ENCODE measurements around the gene SSX2. TPM values are rescaled to one million over a fixed set of nuclear protein-coding genes. Genes with fewer than 3 reads are reported as not detected.
"Not testable (repeated sequence)": the region's sequence is repeated elsewhere in the genome, so short reads cannot be mapped to it uniquely, and the experiment has no call there.

The SSX2 gene, protein sequence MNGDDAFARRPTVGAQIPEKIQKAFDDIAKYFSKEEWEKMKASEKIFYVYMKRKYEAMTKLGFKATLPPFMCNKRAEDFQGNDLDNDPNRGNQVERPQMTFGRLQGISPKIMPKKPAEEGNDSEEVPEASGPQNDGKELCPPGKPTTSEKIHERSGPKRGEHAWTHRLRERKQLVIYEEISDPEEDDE
- not detected for total RNA-seq
- long read RNA-seq, result 0 reads

- DNase-seq (ENCODE audit: low spot score), result not testable (repeated sequence)
Observed at GRCh38 chrX:52707078-52707477, at the start of gene SSX2. Gene SSX2, minus strand, starts transcription at chrX:52707178. Its CDS starts 1,429 bp downstream, at chrX:52705749.

GRCh38 chrX:52750952-52751351, 44.0 kb upstream of the SSX2 start, which contains the start of gene SSX2B:
Gene SSX2B, plus strand, starts transcription at chrX:52751252. Its CDS starts 1,429 bp downstream, at chrX:52752681.
- not testable (repeated sequence) for DNase-seq (ENCODE audit: low spot score)

- DNase-seq (ENCODE audit: low spot score), result not testable (repeated sequence)
Observed at GRCh38 chrX:52692034-52692433, 14.9 kb downstream of the SSX2 start.

DNA sequence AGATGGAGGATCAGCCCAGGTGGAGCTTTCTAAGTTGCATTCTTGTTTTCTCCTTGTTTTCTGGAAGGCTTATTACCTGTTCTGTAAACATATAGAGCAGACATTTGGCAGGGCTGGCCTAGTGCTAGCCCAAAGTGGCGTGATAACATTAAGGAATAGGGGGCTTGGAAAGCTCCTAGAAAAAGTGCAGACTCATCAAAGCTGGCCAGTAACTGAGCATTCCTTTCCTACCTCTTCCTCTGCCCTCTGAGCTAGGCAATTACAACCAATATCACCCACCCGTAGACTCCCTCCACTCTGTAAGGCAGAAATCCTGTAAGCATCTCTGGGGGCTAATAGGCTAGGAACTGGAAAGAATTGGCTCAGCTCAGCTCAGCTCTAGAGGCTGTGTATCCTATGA, 44.8 kb downstream of the SSX2 start:
- DNase-seq (ENCODE audit: low spot score), result not testable (repeated sequence)

GRCh38 chrX:52655475-52655874, 51.5 kb downstream of the SSX2 start:
- not testable (repeated sequence) for DNase-seq (ENCODE audit: low spot score)

- DNase-seq (ENCODE audit: low spot score), result not testable (repeated sequence)
Observed at GRCh38 chrX:52654800-52655199, 52.2 kb downstream of the SSX2 start, which contains the start of gene SSX7. Gene SSX7, minus strand, starts transcription at chrX:52654900. Its CDS starts 1,428 bp downstream, at chrX:52653472.

DNA sequence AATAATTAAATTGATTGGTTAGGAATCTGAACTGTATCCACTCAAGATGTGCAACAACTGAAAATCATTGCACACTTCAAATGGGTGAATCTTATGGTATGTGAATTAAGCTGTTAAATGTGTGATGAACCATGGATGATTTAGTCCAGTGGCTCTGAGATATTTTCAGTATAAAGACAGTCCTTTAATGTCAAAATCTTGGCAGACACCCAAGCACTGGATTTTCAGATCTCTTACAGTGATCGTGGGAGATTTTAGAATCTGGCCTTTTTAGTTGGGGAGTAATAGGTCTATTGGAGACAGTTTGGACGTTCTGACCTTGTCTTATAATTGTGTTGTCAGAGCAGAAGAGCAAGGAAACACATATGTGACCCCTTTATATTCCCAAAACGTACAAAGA, 56.3 kb downstream of the SSX2 start:
- not testable (repeated sequence) for DNase-seq (ENCODE audit: low spot score)

DNA sequence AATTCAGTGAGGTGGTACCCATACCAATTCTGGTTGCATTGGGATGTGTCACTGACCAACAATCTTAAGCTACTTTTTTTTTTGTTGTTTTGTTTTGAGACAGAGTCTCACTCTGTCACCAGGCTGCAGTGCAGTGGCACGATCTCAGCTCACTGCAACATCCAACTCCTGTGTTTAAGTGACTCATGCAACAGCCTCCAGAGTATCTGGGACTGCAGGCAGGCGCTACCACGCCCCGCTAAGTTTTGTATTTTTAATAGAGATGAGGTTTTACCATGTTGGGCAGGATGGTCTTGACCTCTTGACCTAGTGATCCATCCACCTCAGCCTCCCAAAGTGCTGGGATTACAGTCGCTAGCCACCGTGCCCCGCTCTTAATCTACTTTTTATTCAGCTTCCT, 58.0 kb downstream of the SSX2 start:
- DNase-seq (ENCODE audit: low spot score), result not testable (repeated sequence)

Other genes starting within 250 kb of the SSX2 start
- not detected for gene XAGE1A, start 211.4 kb downstream of the SSX2 start, total RNA-seq
- gene XAGE1B, start 190.1 kb downstream of the SSX2 start, total RNA-seq, result not detected
- gene SSX7, start 52.3 kb downstream of the SSX2 start, total RNA-seq, result not detected
- gene SSX2B, start 44.1 kb upstream of the SSX2 start, total RNA-seq, result not detected
- not detected for gene SPANXN5, start 90.2 kb upstream of the SSX2 start, total RNA-seq
- gene XAGE5, start 104.1 kb upstream of the SSX2 start, total RNA-seq, result not detected
- not detected for gene XAGE3, start 160.9 kb upstream of the SSX2 start, total RNA-seq
- 28.5 TPM for gene FAM156B, start 190.2 kb upstream of the SSX2 start, total RNA-seq

Data from mesenteric fat pad (tissue), 1 donor.